GM23338 (cell line): ENCODE results near the gene IGF1R. TPM values are rescaled to one million over a fixed set of nuclear protein-coding genes. Genes with fewer than 3 reads are reported as not detected.

Source experiments
- ATAC-seq: fragments of 200-7000 bp; cut with Tn5 transposase; 3 replicates; pipeline ENCODE4 v1.9.1; 2020
- DNase-seq: peaks from one replicate; pipeline ENCODE4 v3.0.0-alpha.2; 2015; ENCODE audit warnings: low spot score
- H2AFZ ChIP-seq: fragments of 200-600 bp; sonication (generic); 2 replicates; pipeline ENCODE4 v1.8.0; 2016; ENCODE audit warnings: antibody characterized with exemption, mild to moderate bottlenecking, moderate library complexity
- H3F3A ChIP-seq: fragments of 200-600 bp; sonication (generic); replicated peaks from 2 replicates; pipeline ENCODE4 v1.8.0; 2017; ENCODE audit warnings: antibody characterized with exemption, mixed run types, low read depth
- H3K27ac ChIP-seq: fragments of 200-600 bp; sonication (generic); 2 replicates; pipeline ENCODE4 v1.6.1; 2016; ENCODE audit warnings: low read depth
- H3K27me3 ChIP-seq: fragments of 200-600 bp; sonication (generic); 2 replicates; pipeline ENCODE4 v1.8.0; 2016; ENCODE audit warnings: mild to moderate bottlenecking, mixed run types, moderate library complexity; ENCODE audit not compliant: insufficient read depth
- H3K36me3 ChIP-seq: fragments of 200-600 bp; sonication (generic); 2 replicates; pipeline ENCODE4 v1.8.0; 2016; ENCODE audit warnings: mild to moderate bottlenecking; ENCODE audit not compliant: insufficient read depth
- H3K4me1 ChIP-seq: fragments of 200-600 bp; sonication (generic); 2 replicates; pipeline ENCODE4 v1.8.0; 2016; ENCODE audit warnings: mild to moderate bottlenecking, moderate library complexity; ENCODE audit not compliant: insufficient read depth
- H3K4me2 ChIP-seq: fragments of 200-600 bp; sonication (generic); 2 replicates; pipeline ENCODE4 v1.7.1; 2017; ENCODE audit warnings: mixed run types
- H3K4me3 ChIP-seq: fragments of 200-600 bp; sonication (generic); 2 replicates; pipeline ENCODE4 v1.6.1; 2016; ENCODE audit warnings: mixed run types
- H3K79me2 ChIP-seq: fragments of 200-600 bp; sonication (generic); replicated peaks from 2 replicates; pipeline ENCODE4 v1.8.0; 2017; ENCODE audit warnings: mild to moderate bottlenecking; ENCODE audit not compliant: insufficient read depth
- H3K9me2 ChIP-seq: fragments of 200-600 bp; sonication (generic); 2 replicates; pipeline ENCODE4 v1.8.0; 2017; ENCODE audit not compliant: insufficient read depth
- H4K20me1 ChIP-seq: fragments of 200-600 bp; sonication (generic); replicated peaks from 2 replicates; pipeline ENCODE4 v1.8.0; 2017; ENCODE audit warnings: mild to moderate bottlenecking; ENCODE audit not compliant: insufficient read depth
- H3K27ac Mint-ChIP-seq: 2 replicates; pipeline ENCODE4 v1.8.0; 2020; ENCODE audit warnings: inconsistent platforms, mild to moderate bottlenecking, moderate library complexity, mixed read lengths
- H3K27me3 Mint-ChIP-seq: 3 replicates; pipeline ENCODE4 v1.8.0; 2022; ENCODE audit warnings: low read depth, mild to moderate bottlenecking, moderate library complexity, mixed read lengths, inconsistent platforms; ENCODE audit not compliant: insufficient read depth, poor library complexity
- H3K36me3 Mint-ChIP-seq: 3 replicates; pipeline ENCODE4 v1.8.0; 2021; ENCODE audit warnings: low read depth, mild to moderate bottlenecking, inconsistent platforms, moderate library complexity, mixed read lengths
- H3K4me1 Mint-ChIP-seq: 3 replicates; pipeline ENCODE4 v1.8.0; 2020; ENCODE audit warnings: mild to moderate bottlenecking, inconsistent platforms, mixed read lengths
- H3K4me3 Mint-ChIP-seq: 3 replicates; pipeline ENCODE4 v1.8.0; 2021; ENCODE audit warnings: moderate library complexity, mild to moderate bottlenecking, inconsistent platforms, mixed read lengths
- H3K9me3 Mint-ChIP-seq: 3 replicates; pipeline ENCODE4 v1.8.0; 2020; ENCODE audit warnings: moderate library complexity, mild to moderate bottlenecking, inconsistent platforms, mixed read lengths
- CTCF ChIP-seq, 2 experiments: fragments of 200-600 bp in 1 of 2; sonication (generic) in 1 of 2; conservative IDR thresholded peaks; 2 replicates each; pipeline versions ENCODE4 v1.5.1 to v1.6.1; 2016 to 2017; ENCODE audit warnings: antibody characterized with exemption in 2 of 2, low read depth in 2 of 2, mild to moderate bottlenecking in 2 of 2, moderate library complexity in 1 of 2
- ETS1 ChIP-seq: IDR thresholded peaks from 2 replicates; pipeline ENCODE4 v1.6.1; 2016; ENCODE audit warnings: antibody characterized with exemption
- EZH2 ChIP-seq: fragments of 200-600 bp; sonication (generic); IDR thresholded peaks from one replicate; pipeline ENCODE4 v1.8.0; 2017; ENCODE audit warnings: antibody characterized with exemption, mild to moderate bottlenecking, low read depth; ENCODE audit not compliant: unreplicated experiment
- EZH2phosphoT487 ChIP-seq: fragments of 200-600 bp; sonication (generic); IDR thresholded peaks from one replicate; pipeline ENCODE4 v1.8.1; 2018; ENCODE audit warnings: antibody characterized with exemption; ENCODE audit not compliant: unreplicated experiment
- JUNB ChIP-seq: IDR thresholded peaks from one replicate; pipeline ENCODE4 v1.6.1; 2016; ENCODE audit warnings: antibody characterized with exemption; ENCODE audit not compliant: unreplicated experiment
- NANOG ChIP-seq: IDR thresholded peaks from 2 replicates; pipeline ENCODE4 v1.6.1; 2016; ENCODE audit warnings: antibody characterized with exemption, borderline replicate concordance
- POLR2AphosphoS5 ChIP-seq: IDR thresholded peaks from 2 replicates; pipeline ENCODE4 v1.6.1; 2016; ENCODE audit warnings: antibody characterized with exemption, low read depth
- REST ChIP-seq: IDR thresholded peaks from one replicate; pipeline ENCODE4 v1.6.1; 2018; ENCODE audit warnings: antibody characterized with exemption; ENCODE audit not compliant: unreplicated experiment
- STAT1 ChIP-seq: IDR thresholded peaks from one replicate; pipeline ENCODE4 v1.6.1; 2016; ENCODE audit warnings: antibody characterized with exemption; ENCODE audit not compliant: unreplicated experiment
- ZNF114 ChIP-seq: fragments of 250-450 bp; sonication (Bioruptor Pico); IDR thresholded peaks from 2 replicates; pipeline ENCODE4 v1.5.0; 2020; ENCODE audit warnings: mild to moderate bottlenecking, moderate library complexity
- ZNF331 ChIP-seq: fragments of 250-450 bp; sonication (Bioruptor Pico); IDR thresholded peaks from 2 replicates; pipeline ENCODE4 v1.5.0; 2020; ENCODE audit warnings: low read depth, mild to moderate bottlenecking, moderate library complexity
- ZNF462 ChIP-seq: fragments of 250-450 bp; sonication (Bioruptor Pico); IDR thresholded peaks from 2 replicates; pipeline ENCODE4 v1.5.0; 2020; ENCODE audit warnings: mild to moderate bottlenecking, moderate library complexity
- polyA plus RNA-seq: library from polyadenylated mRNA; unstranded; fragments of >200 nt; fragmentation: Nextera tagmentation; extraction: Ambion mirVana; gene quantifications from 2 replicates; pipeline ENCODE4 v1.2.1, GENCODE V29; 2016
- total RNA-seq: library from RNA; depleted of rRNA; stranded (reverse); fragments of >200 nt; shearing (Covaris generic); gene quantifications from 2 replicates; pipeline ENCODE4 v1.2.3, GENCODE V29; 2014

The IGF1R gene
- total and polyA plus RNA-seq, 2 experiments from 2014 or later = 20.4 to 92.2 TPM

- H3K4me3 Mint-ChIP-seq = no peak overlapping the region; the same call in 2 of the 3 replicates
- H3K27me3 Mint-ChIP-seq = peaks cover 16% of the 10 kb centered on the region
- no peak overlapping the region for H3K4me3 ChIP-seq
- ATAC-seq = no peak
- peaks cover 78% of the 10 kb centered on the region for H3K4me1 ChIP-seq
- peaks cover 11% of the 10 kb centered on the region; the same call in 1 of the 2 replicates for H3F3A ChIP-seq
- DNase-seq = no peak
- H4K20me1 ChIP-seq = peaks cover 37% of the 10 kb centered on the region
- no peaks in the 10 kb centered on the region for H3K9me2 ChIP-seq
- no peaks in the 10 kb centered on the region for H3K36me3 Mint-ChIP-seq
- H3K27ac Mint-ChIP-seq = peak overlapping the region; percentile 83
- H3K79me2 ChIP-seq = peaks cover 96% of the 10 kb centered on the region
- H3K36me3 ChIP-seq = no peaks in the 10 kb centered on the region
- H3K4me2 ChIP-seq = peak overlapping the region; percentile 37; the same call in 1 of the 2 replicates
- H3K4me1 Mint-ChIP-seq = peaks cover 85% of the 10 kb centered on the region
- H3K9me3 Mint-ChIP-seq = no peaks in the 10 kb centered on the region
- no peak overlapping the region for H3K27ac ChIP-seq
- H3K27me3 ChIP-seq = no peaks in the 10 kb centered on the region
- H2AFZ ChIP-seq = no peak overlapping the region
- no peak for TF ChIP-seq ZNF114
- no peak for TF ChIP-seq EZH2
- no peak for TF ChIP-seq EZH2phosphoT487
- no peak for TF ChIP-seq ZNF331
- no peak for TF ChIP-seq JUNB
- TF ChIP-seq STAT1 = no peak
- no peak for TF ChIP-seq ZNF462
- TF ChIP-seq CTCF (conservative IDR thresholded peaks at IDR 0.05; ENCODE audit: low read depth in 2 of 2) = no peak
- no peak for TF ChIP-seq ETS1
- no peak for TF ChIP-seq REST
- TF ChIP-seq NANOG = no peak
- TF ChIP-seq POLR2AphosphoS5 = no peak
These were observed 206.9 kb downstream of the IGF1R start for GRCh38 chr15:98855067-98855814.
